Retinal pigment epithelial cell (primary cell): ENCODE results near the gene ADORA2A.
"Not testable (repeated sequence)": the region's sequence is repeated elsewhere in the genome, so short reads cannot be mapped to it uniquely, and the experiment has no call there.

Source experiments
- DNase-seq: peaks from one replicate; pipeline ENCODE4 v3.0.0-alpha.2; 2010; ENCODE audit warnings: low read depth
- H3K4me3 ChIP-seq: 2 replicates; pipeline ENCODE4 v1.5.1; 2011; ENCODE audit warnings: mild to moderate bottlenecking, low read length, control low read depth, moderate library complexity
- TF ChIP-seq, protein P1 (sequence below): conservative IDR thresholded peaks from 2 replicates; pipeline ENCODE4 v1.5.1; 2011; ENCODE audit warnings: low read depth, low read length, control low read depth, inconsistent platforms

Gene ADORA2A

DNA sequence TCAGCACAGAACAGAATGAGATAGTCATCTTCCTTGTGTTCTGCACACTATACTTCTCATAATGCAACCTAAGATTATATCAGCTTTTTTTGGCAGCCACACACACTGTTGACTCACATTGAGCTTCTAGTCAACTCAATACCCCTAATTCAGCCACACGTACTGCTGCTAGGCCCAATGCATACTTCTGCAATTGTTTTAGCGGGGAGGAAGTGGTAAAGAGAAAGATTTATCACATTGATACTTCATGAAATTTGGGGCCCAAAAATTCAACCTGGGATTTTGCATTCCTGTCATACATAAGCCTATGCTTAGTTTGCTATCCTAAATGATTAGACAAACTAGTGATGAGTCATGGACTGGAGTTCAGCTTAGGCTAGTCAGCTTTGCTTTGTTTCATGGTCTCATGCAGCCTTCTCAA is 59.1 kb downstream of the ADORA2A start:
- H3K4me3 ChIP-seq = no peak overlapping the region
- DNase-seq = peak; percentile 62
- TF ChIP-seq, protein P1, sequence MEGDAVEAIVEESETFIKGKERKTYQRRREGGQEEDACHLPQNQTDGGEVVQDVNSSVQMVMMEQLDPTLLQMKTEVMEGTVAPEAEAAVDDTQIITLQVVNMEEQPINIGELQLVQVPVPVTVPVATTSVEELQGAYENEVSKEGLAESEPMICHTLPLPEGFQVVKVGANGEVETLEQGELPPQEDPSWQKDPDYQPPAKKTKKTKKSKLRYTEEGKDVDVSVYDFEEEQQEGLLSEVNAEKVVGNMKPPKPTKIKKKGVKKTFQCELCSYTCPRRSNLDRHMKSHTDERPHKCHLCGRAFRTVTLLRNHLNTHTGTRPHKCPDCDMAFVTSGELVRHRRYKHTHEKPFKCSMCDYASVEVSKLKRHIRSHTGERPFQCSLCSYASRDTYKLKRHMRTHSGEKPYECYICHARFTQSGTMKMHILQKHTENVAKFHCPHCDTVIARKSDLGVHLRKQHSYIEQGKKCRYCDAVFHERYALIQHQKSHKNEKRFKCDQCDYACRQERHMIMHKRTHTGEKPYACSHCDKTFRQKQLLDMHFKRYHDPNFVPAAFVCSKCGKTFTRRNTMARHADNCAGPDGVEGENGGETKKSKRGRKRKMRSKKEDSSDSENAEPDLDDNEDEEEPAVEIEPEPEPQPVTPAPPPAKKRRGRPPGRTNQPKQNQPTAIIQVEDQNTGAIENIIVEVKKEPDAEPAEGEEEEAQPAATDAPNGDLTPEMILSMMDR = no peak

DNA sequence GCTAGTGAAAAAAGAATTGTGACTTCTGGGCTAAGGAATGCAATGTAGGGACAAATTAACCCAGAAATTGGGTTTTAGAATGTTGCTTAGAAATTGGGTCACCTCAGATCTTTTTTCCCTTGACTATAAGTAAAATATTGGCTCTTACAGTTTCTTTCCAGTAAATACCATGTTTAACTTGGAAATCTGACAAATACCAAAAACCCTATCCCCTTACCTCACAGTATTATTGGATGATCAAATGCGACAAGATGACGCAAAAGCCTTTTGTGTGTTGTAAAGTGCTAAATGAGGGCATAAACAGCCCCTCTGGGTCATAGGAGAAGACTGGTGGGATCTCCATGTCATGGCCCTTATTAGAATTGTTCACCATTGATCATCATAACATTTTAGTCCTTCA is 61.6 kb downstream of the ADORA2A start:
- H3K4me3 ChIP-seq = no peak overlapping the region
- DNase-seq = no peak
- TF ChIP-seq, protein P1 = no peak

DNA sequence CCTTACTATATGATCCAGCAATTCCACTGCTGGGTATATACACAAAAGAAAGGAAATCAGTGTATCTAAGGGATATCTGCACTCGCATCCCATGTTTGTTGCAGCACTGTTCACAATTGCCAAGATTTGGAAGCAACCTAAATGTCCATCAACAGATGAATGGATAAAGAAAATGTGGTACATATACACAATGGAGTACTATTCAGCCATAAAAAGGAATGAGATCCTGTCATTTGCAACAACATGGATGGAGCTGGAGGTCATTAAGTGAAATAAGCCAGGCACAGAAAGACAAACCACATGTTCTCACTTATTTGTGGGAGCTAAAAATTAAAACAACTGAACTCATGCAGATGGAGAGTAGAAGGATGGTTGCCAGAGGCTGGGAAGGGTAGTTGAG is 62.0 kb downstream of the ADORA2A start:
- not testable (repeated sequence) for DNase-seq, H3K4me3 ChIP-seq
